ENCODE results near the gene DPP10. TPM values are rescaled to one million over a fixed set of nuclear protein-coding genes. Genes with fewer than 3 reads are reported as not detected.
"Not testable (repeated sequence)": the region's sequence is repeated elsewhere in the genome, so short reads cannot be mapped to it uniquely, and the experiment has no call there.

DPP10 gene
- total RNA-seq, 1 experiment from 2014 or later, result not detected

DNA sequence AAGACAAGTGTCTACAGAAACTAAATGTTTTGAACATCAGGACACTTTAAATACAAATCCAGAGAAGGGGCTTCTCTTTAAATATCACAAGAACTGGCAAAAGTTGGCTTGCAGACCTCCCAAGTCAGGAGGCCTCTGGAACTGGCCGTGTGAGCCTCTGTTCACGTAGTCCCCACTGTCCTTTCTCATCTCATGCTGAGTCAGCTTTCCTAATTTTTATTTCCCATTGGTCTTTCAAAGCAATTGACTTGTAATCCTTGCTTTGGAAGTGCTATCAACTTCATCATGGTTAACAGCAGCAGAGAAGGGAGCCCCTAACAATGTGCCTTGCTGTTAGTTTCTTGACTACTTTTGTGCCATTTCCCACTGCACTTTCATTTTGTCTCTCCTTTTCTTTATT is 303.3 kb downstream of the DPP10 start:
- DNase-seq (ENCODE audit: unreplicated experiment), result no peak
- H3K27ac Mint-ChIP-seq (ENCODE audit: low read depth, unreplicated experiment), result no peak overlapping the region

DNA sequence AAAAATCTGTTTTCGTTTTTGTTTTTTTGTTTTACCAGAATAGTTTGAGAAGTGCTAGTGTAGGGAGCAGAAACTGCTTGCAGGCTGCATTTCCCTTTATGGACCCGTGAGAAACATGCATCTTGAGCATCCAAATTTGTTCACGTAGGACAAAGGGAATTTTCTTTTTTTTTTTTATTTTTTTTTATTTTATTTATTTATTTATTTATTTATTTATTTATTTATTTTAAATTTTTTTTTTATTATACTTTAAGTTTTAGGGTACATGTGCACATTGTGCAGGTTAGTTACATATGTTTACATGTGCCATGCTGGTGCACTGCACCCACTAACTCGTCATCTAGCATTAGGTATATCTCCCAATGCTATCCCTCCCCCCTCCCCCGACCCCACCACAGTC is 305.7 kb downstream of the DPP10 start:
- intact Hi-C loops (cut with micrococcal nuclease); DNase-seq (ENCODE audit: unreplicated experiment); H3K4me1 Mint-ChIP-seq (ENCODE audit: insufficient read depth, unreplicated experiment); CTCF ChIA-PET; H3K27ac Mint-ChIP-seq (ENCODE audit: low read depth, unreplicated experiment); H3K9me3 Mint-ChIP-seq (ENCODE audit: unreplicated experiment); POLR2A ChIA-PET; H3K4me3 Mint-ChIP-seq (ENCODE audit: unreplicated experiment); H3K36me3 Mint-ChIP-seq (ENCODE audit: insufficient read depth, unreplicated experiment); BruUV-seq (replicated peaks); H3K27me3 Mint-ChIP-seq (ENCODE audit: insufficient read depth, unreplicated experiment): not testable (repeated sequence)

More for the DNA sequence above, 303.3 kb downstream of the DPP10 start:
- no peak overlapping the region for H3K4me3 Mint-ChIP-seq (ENCODE audit: unreplicated experiment)
- no peaks in the 10 kb centered on the region for H3K27me3 Mint-ChIP-seq (ENCODE audit: insufficient read depth, unreplicated experiment)
- no peaks in the 10 kb centered on the region for H3K36me3 Mint-ChIP-seq (ENCODE audit: insufficient read depth, unreplicated experiment)
- no peak for TF ChIP-seq CTCF (IDR thresholded peaks at IDR 0.05; ENCODE audit: unreplicated experiment)
- ChIA-PET POLR2A (no interaction called here), CTCF (interaction anchor here (0.9 kb wide), 1 partner anchor 14 kb away, joined by 3 read pairs; no protein-coding TSS in a partner anchor)
- no peaks in the 10 kb centered on the region for H3K4me1 Mint-ChIP-seq (ENCODE audit: insufficient read depth, unreplicated experiment)
- H3K9me3 Mint-ChIP-seq (ENCODE audit: unreplicated experiment), result peaks cover 8% of the 10 kb centered on the region
- intact Hi-C loops (cut with micrococcal nuclease), result no loop called here
- no TSS peak for BruUV-seq (replicated peaks)

DNA sequence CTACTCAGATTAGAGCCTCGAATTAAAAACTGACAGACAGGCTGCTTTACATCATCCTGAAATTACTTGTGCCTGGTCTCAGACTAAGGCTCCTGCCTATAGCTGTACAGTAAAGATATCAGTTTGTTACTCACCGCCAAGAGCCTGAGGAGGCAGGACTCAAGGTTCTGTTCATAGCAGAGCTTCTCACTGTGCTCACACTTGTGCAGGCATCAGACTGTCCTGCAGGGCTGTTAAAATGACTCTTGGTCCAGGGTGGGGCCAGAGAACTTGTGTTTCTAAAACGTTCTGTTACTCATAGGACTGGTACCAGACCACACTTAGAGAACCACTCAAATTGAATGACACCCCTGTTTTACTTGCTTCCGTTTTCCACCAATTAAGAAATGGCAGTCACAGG is 310.0 kb downstream of the DPP10 start:
- Mint-ChIP-seq H3K9me3 (ENCODE audit: unreplicated experiment) (no peaks in the 10 kb centered on the region), H3K4me3 (ENCODE audit: unreplicated experiment) (no peak overlapping the region), H3K27ac (ENCODE audit: low read depth, unreplicated experiment) (no peak overlapping the region), H3K36me3 (ENCODE audit: insufficient read depth, unreplicated experiment) (no peaks in the 10 kb centered on the region), H3K4me1 (ENCODE audit: insufficient read depth, unreplicated experiment) (no peaks in the 10 kb centered on the region), H3K27me3 (ENCODE audit: insufficient read depth, unreplicated experiment) (peaks cover 12% of the 10 kb centered on the region)
- POLR2A ChIA-PET, result interaction anchor here (1.7 kb wide), 1 partner anchor 14 kb away, joined by 5 read pairs; no protein-coding TSS in a partner anchor
- intact Hi-C loops (cut with micrococcal nuclease), result no loop called here
- no TSS peak for BruUV-seq (replicated peaks)
- CTCF ChIA-PET, result no interaction called here
- no peak for TF ChIP-seq CTCF (IDR thresholded peaks at IDR 0.05; ENCODE audit: unreplicated experiment)
- DNase-seq (ENCODE audit: unreplicated experiment), result no peak

- Mint-ChIP-seq H3K9me3 (ENCODE audit: unreplicated experiment) (no peaks in the 10 kb centered on the region), H3K4me1 (ENCODE audit: insufficient read depth, unreplicated experiment) (no peaks in the 10 kb centered on the region), H3K36me3 (ENCODE audit: insufficient read depth, unreplicated experiment) (peaks cover 5% of the 10 kb centered on the region), H3K27ac (ENCODE audit: low read depth, unreplicated experiment) (no peak overlapping the region), H3K27me3 (ENCODE audit: insufficient read depth, unreplicated experiment) (peaks cover 19% of the 10 kb centered on the region), H3K4me3 (ENCODE audit: unreplicated experiment) (no peak overlapping the region)
- no peak for DNase-seq (ENCODE audit: unreplicated experiment)
- ChIA-PET POLR2A (no interaction called here), CTCF (interaction anchor here (0.6 kb wide), 1 partner anchor 860 kb away, joined by 3 read pairs; no protein-coding TSS in a partner anchor)
- BruUV-seq (replicated peaks), result no TSS peak
- intact Hi-C loops (cut with micrococcal nuclease), result no loop called here
- TF ChIP-seq CTCF (IDR thresholded peaks at IDR 0.05; ENCODE audit: unreplicated experiment), result no peak
Measured at GRCh38 chr2:114753145-114753544, 310.7 kb downstream of the DPP10 start.

Data from MCF 10A (cell line).